ENCODE data around the gene COA5. TPM values are rescaled to one million over a fixed set of nuclear protein-coding genes. Genes with fewer than 3 reads are reported as not detected.
A peak's percentile ranks its signal among the peaks of the same experiment; 100 is the strongest.

Gene COA5
- total and polyA plus RNA-seq, 4 donors = 9.7 to 42.0 (median 19.5) TPM

GRCh38 chr2:98583276-98583675, 25.0 kb downstream of the COA5 start:
- Histone ChIP-seq H3K27ac (ENCODE audit: low read depth in 1 of 2, low read length in 2 of 2) (no peak overlapping the region), H3K27me3 (ENCODE audit: control insufficient read depth in 4 of 4, insufficient read depth in 4 of 4, low read length in 3 of 4) (no peaks in the 10 kb centered on the region), H3K4me1 (ENCODE audit: control insufficient read depth in 4 of 4, insufficient read depth in 4 of 4, low read length in 3 of 4) (peaks cover 0 to 7% (median 3%) of the 10 kb centered on the region in 4 donors), H3K9ac (ENCODE audit: low read depth in 1 of 2, low read length in 2 of 2) (no peak overlapping the region), H3K36me3 (ENCODE audit: control insufficient read depth in 4 of 4, insufficient read depth in 3 of 4, low read depth in 1 of 4, low read length in 3 of 4) (peaks cover 0 to 8% (median 4%) of the 10 kb centered on the region in 4 donors), H3K9me3 (ENCODE audit: control insufficient read depth in 4 of 4, low read length in 3 of 4) (no peaks in the 10 kb centered on the region), H3K4me3 (ENCODE audit: low read depth in 1 of 3, low read length in 3 of 3) (no peak overlapping the region)
- peak; percentile 9 for DNase-seq (ENCODE audit: low spot score)
- WGBS = 93% methylated on average over 7 of the region's 7 CpGs
- TF ChIP-seq TAF1 (conservative IDR thresholded peaks at IDR 0.05) (no peak), HNF4G (IDR thresholded peaks at IDR 0.05) (no peak), RAD21 (IDR thresholded peaks at IDR 0.05) (no peak), MAX (IDR thresholded peaks at IDR 0.05) (no peak), YY1 (IDR thresholded peaks at IDR 0.05) (no peak), SP1 (IDR thresholded peaks at IDR 0.05) (no peak), ZBTB33 (IDR thresholded peaks at IDR 0.05) (no peak)
- TF ChIP-seq, protein P1, sequence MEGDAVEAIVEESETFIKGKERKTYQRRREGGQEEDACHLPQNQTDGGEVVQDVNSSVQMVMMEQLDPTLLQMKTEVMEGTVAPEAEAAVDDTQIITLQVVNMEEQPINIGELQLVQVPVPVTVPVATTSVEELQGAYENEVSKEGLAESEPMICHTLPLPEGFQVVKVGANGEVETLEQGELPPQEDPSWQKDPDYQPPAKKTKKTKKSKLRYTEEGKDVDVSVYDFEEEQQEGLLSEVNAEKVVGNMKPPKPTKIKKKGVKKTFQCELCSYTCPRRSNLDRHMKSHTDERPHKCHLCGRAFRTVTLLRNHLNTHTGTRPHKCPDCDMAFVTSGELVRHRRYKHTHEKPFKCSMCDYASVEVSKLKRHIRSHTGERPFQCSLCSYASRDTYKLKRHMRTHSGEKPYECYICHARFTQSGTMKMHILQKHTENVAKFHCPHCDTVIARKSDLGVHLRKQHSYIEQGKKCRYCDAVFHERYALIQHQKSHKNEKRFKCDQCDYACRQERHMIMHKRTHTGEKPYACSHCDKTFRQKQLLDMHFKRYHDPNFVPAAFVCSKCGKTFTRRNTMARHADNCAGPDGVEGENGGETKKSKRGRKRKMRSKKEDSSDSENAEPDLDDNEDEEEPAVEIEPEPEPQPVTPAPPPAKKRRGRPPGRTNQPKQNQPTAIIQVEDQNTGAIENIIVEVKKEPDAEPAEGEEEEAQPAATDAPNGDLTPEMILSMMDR (IDR thresholded peaks at IDR 0.05; ENCODE audit: low read depth, low read length, missing input control) = no peak
- TF ChIP-seq, protein P2, sequence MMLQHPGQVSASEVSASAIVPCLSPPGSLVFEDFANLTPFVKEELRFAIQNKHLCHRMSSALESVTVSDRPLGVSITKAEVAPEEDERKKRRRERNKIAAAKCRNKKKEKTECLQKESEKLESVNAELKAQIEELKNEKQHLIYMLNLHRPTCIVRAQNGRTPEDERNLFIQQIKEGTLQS (IDR thresholded peaks at IDR 0.05) = no peak

DNA sequence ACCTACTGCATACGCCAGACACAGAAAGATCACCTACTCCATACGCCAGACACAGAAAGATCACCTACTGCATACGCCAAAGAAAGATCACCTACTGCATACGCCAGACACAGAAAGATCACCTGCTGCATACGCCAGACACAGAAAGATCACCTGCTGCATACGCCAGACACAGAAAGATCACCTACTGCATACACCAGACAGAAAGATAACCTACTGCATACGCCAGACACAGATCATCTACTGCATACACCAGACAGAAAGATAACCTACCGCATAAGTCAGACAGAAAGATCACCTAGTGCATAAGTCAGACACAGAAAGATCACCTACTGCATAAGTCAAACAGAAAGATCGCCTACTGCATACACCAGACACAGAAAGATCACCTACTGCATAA, 25.8 kb downstream of the COA5 start:
- Histone ChIP-seq H3K4me3 (ENCODE audit: low read depth in 1 of 3, low read length in 3 of 3) (no peak overlapping the region), H3K36me3 (ENCODE audit: control insufficient read depth in 4 of 4, insufficient read depth in 3 of 4, low read depth in 1 of 4, low read length in 3 of 4) (peaks cover 0 to 10% (median 5%) of the 10 kb centered on the region in 4 donors), H3K27me3 (ENCODE audit: control insufficient read depth in 4 of 4, insufficient read depth in 4 of 4, low read length in 3 of 4) (no peaks in the 10 kb centered on the region), H3K4me1 (ENCODE audit: control insufficient read depth in 4 of 4, insufficient read depth in 4 of 4, low read length in 3 of 4) (peaks cover 0 to 7% (median 3%) of the 10 kb centered on the region in 4 donors), H3K27ac (ENCODE audit: low read depth in 1 of 2, low read length in 2 of 2) (no peak overlapping the region), H3K9me3 (ENCODE audit: control insufficient read depth in 4 of 4, low read length in 3 of 4) (no peaks in the 10 kb centered on the region), H3K9ac (ENCODE audit: low read depth in 1 of 2, low read length in 2 of 2) (no peak overlapping the region)
- no peak for DNase-seq (ENCODE audit: low spot score)
- TF ChIP-seq HNF4G (IDR thresholded peaks at IDR 0.05) = no peak
- no peak for TF ChIP-seq NR2F2 (IDR thresholded peaks at IDR 0.05)
- TF ChIP-seq, protein P1 (IDR thresholded peaks at IDR 0.05; ENCODE audit: low read depth, low read length, missing input control) = no peak
- TF ChIP-seq TAF1 (conservative IDR thresholded peaks at IDR 0.05) = no peak
- TF ChIP-seq JUND (IDR thresholded peaks at IDR 0.05) = no peak
- no peak for TF ChIP-seq HNF4A (conservative IDR thresholded peaks at IDR 0.05)
- no peak for TF ChIP-seq EGR1 (IDR thresholded peaks at IDR 0.05; ENCODE audit: low read depth in 2 of 2)
- TF ChIP-seq RXRA (IDR thresholded peaks at IDR 0.05) = no peak
- TF ChIP-seq ZBTB33 (IDR thresholded peaks at IDR 0.05) = no peak
- no peak for TF ChIP-seq SP1 (IDR thresholded peaks at IDR 0.05)
- TF ChIP-seq RAD21 (IDR thresholded peaks at IDR 0.05) = no peak
- TF ChIP-seq, protein P2 (IDR thresholded peaks at IDR 0.05) = no peak
- TF ChIP-seq GABPA (IDR thresholded peaks at IDR 0.05 in 1 of 2, conservative IDR thresholded peaks at IDR 0.05 in 1 of 2) = no peak
- WGBS = 96% methylated on average over 9 of the region's 9 CpGs

Data from liver (tissue), 9 donors.